ENCODE results near the gene ACOT2.

GRCh38 chr14:73612339-73613045 lies 43.5 kb downstream of the ACOT2 start, which contains the start of gene ACOT6:
- TF ChIP-seq, protein P1, sequence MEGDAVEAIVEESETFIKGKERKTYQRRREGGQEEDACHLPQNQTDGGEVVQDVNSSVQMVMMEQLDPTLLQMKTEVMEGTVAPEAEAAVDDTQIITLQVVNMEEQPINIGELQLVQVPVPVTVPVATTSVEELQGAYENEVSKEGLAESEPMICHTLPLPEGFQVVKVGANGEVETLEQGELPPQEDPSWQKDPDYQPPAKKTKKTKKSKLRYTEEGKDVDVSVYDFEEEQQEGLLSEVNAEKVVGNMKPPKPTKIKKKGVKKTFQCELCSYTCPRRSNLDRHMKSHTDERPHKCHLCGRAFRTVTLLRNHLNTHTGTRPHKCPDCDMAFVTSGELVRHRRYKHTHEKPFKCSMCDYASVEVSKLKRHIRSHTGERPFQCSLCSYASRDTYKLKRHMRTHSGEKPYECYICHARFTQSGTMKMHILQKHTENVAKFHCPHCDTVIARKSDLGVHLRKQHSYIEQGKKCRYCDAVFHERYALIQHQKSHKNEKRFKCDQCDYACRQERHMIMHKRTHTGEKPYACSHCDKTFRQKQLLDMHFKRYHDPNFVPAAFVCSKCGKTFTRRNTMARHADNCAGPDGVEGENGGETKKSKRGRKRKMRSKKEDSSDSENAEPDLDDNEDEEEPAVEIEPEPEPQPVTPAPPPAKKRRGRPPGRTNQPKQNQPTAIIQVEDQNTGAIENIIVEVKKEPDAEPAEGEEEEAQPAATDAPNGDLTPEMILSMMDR (IDR thresholded peaks at IDR 0.05) = no peak
- TF ChIP-seq EZH2 (IDR thresholded peaks at IDR 0.05; ENCODE audit: borderline replicate concordance, insufficient read depth, low read depth, low read length, poor library complexity, severe bottlenecking) = no peak
